ENCODE data around the gene EMC7. TPM values are rescaled to one million over a fixed set of nuclear protein-coding genes. Genes with fewer than 3 reads are reported as not detected.
A peak's percentile ranks its signal among the peaks of the same experiment; 100 is the strongest.

Gene EMC7
- total and polyA plus RNA-seq, 2 experiments from 2014 or later: 18.3 to 55.1 TPM

GRCh38 chr15:34102175-34102925 is 688 bp upstream of the EMC7 start:
- Histone ChIP-seq H3K79me2 (replicated peaks; ENCODE audit: insufficient read depth) (peaks cover 42% of the 10 kb centered on the region), H3K4me3 (peak overlapping the region; percentile 89)
- H3K27ac Mint-ChIP-seq: peak overlapping the region; percentile 99

More at GRCh38 chr15:34102175-34102925, 688 bp upstream of the EMC7 start:
- Histone ChIP-seq H3F3A (replicated peaks; ENCODE audit: low read depth) (0 out of 2 replicates have a peak, but pooled peaks cover 3% of the 10 kb centered on the region), H4K20me1 (replicated peaks; ENCODE audit: insufficient read depth) (no peaks in the 10 kb centered on the region), H3K4me2 (peak overlapping the region; percentile 85), H3K9me2 (ENCODE audit: insufficient read depth) (no peaks in the 10 kb centered on the region), H2AFZ (peak overlapping the region; percentile 93), H3K4me1 (ENCODE audit: insufficient read depth) (peaks cover 9% of the 10 kb centered on the region; the same call in 1 of the 2 replicates), H3K27ac (ENCODE audit: low read depth) (no peak overlapping the region), H3K36me3 (ENCODE audit: insufficient read depth) (no peaks in the 10 kb centered on the region), H3K27me3 (ENCODE audit: insufficient read depth) (no peaks in the 10 kb centered on the region)
- H3K27me3 Mint-ChIP-seq (ENCODE audit: insufficient read depth, low read depth, poor library complexity): peaks cover 12% of the 10 kb centered on the region
- no peaks in the 10 kb centered on the region for H3K36me3 Mint-ChIP-seq (ENCODE audit: low read depth)
- peaks cover 4% of the 10 kb centered on the region; the same call in 2 of the 3 replicates for H3K9me3 Mint-ChIP-seq
- peaks cover 4% of the 10 kb centered on the region; the same call in 2 of the 3 replicates for H3K4me1 Mint-ChIP-seq
- peak overlapping the region; percentile 100 for H3K4me3 Mint-ChIP-seq
- ATAC-seq (peak; percentile 21), DNase-seq (ENCODE audit: low spot score) (no peak)
- TF ChIP-seq ETS1 (IDR thresholded peaks at IDR 0.05) (no peak), NANOG (IDR thresholded peaks at IDR 0.05; ENCODE audit: borderline replicate concordance) (no peak; the same call in 1 of the 2 replicates), ZNF331 (CRISPR knock-in tag; IDR thresholded peaks at IDR 0.05; ENCODE audit: low read depth) (no peak), CTCF (conservative IDR thresholded peaks at IDR 0.05; ENCODE audit: low read depth in 2 of 2) (no peak), ZNF462 (CRISPR knock-in tag; IDR thresholded peaks at IDR 0.05) (no peak), STAT1 (IDR thresholded peaks at IDR 0.05; ENCODE audit: unreplicated experiment) (no peak), CREB1 (CRISPR knock-in tag; IDR thresholded peaks at IDR 0.05; ENCODE audit: low read depth) (no peak)
